HL-60 (cell line): ENCODE measurements around the gene PNMA1.

Experiments
- DNase-seq, 2 experiments: peaks; one replicate each; pipeline ENCODE4 v3.0.0-alpha.2; 2010 to 2020; ENCODE audit warnings: low read depth in 1 of 2, low spot score in 1 of 2
- H3K27ac ChIP-seq: fragments of 250-450 bp; sonication (Bioruptor Pico); replicated peaks from 2 replicates; pipeline ENCODE4 v1.5.1; 2020; ENCODE audit warnings: mild to moderate bottlenecking, moderate library complexity
- H3K27me3 ChIP-seq: fragments of 250-450 bp; sonication (Bioruptor Pico); 2 replicates; pipeline ENCODE4 v1.5.1; 2021; ENCODE audit warnings: mild to moderate bottlenecking, moderate library complexity; ENCODE audit not compliant: insufficient read depth, poor library complexity, severe bottlenecking
- H3K4me3 ChIP-seq: replicated peaks from 2 replicates; pipeline ENCODE4 v1.5.1; 2011; ENCODE audit warnings: mild to moderate bottlenecking, control low read depth, low read length; ENCODE audit not compliant: insufficient read depth
- GABPA ChIP-seq: IDR thresholded peaks from 2 replicates; pipeline ENCODE4 v1.6.1; 2012; ENCODE audit warnings: low read depth
- POLR2AphosphoS5 ChIP-seq: IDR thresholded peaks from 2 replicates; pipeline ENCODE4 v1.6.1; 2012; ENCODE audit warnings: low read depth
- REST ChIP-seq: IDR thresholded peaks from 2 replicates; pipeline ENCODE4 v1.6.1; 2012; ENCODE audit warnings: low read depth; ENCODE audit not compliant: insufficient replicate concordance
- SPI1 ChIP-seq: IDR thresholded peaks from 2 replicates; pipeline ENCODE4 v1.6.1; 2012; ENCODE audit warnings: low read depth, mild to moderate bottlenecking, borderline replicate concordance
- TF ChIP-seq, protein P1 (sequence below): IDR thresholded peaks from one replicate; pipeline ENCODE4 v1.5.1; 2011; ENCODE audit warnings: low read length, control low read depth, inconsistent platforms; ENCODE audit not compliant: insufficient read depth

Gene PNMA1

GRCh38 chr14:73726025-73726961, 12.1 kb upstream of the PNMA1 start:
- TF ChIP-seq SPI1: no peak
- no peak for TF ChIP-seq REST
- TF ChIP-seq, protein P1, sequence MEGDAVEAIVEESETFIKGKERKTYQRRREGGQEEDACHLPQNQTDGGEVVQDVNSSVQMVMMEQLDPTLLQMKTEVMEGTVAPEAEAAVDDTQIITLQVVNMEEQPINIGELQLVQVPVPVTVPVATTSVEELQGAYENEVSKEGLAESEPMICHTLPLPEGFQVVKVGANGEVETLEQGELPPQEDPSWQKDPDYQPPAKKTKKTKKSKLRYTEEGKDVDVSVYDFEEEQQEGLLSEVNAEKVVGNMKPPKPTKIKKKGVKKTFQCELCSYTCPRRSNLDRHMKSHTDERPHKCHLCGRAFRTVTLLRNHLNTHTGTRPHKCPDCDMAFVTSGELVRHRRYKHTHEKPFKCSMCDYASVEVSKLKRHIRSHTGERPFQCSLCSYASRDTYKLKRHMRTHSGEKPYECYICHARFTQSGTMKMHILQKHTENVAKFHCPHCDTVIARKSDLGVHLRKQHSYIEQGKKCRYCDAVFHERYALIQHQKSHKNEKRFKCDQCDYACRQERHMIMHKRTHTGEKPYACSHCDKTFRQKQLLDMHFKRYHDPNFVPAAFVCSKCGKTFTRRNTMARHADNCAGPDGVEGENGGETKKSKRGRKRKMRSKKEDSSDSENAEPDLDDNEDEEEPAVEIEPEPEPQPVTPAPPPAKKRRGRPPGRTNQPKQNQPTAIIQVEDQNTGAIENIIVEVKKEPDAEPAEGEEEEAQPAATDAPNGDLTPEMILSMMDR: no peak
- no peak for TF ChIP-seq GABPA
- TF ChIP-seq POLR2AphosphoS5: no peak
- H3K27ac ChIP-seq: no peak overlapping the region
- no peaks in the 10 kb centered on the region for H3K27me3 ChIP-seq
- H3K4me3 ChIP-seq: no peak overlapping the region
- no peak for DNase-seq

- TF ChIP-seq REST (no peak), POLR2AphosphoS5 (no peak), GABPA (no peak), SPI1 (no peak)
- TF ChIP-seq, protein P1: no peak
- no peak for DNase-seq
- no peaks in the 10 kb centered on the region for H3K27me3 ChIP-seq
- H3K4me3 ChIP-seq: no peak overlapping the region
- H3K27ac ChIP-seq: no peak overlapping the region
Observed at GRCh38 chr14:73725116-73726024, 11.2 kb upstream of the PNMA1 start.

- Histone ChIP-seq H3K4me3 (no peak overlapping the region), H3K27ac (peak overlapping the region; percentile 33; the same call in 1 of the 2 replicates)
- TF ChIP-seq, protein P1: no peak
- TF ChIP-seq SPI1: no peak
- no peak for TF ChIP-seq POLR2AphosphoS5
- TF ChIP-seq REST: no peak
- TF ChIP-seq GABPA: no peak
Observed at GRCh38 chr14:73724696-73725095, 10.5 kb upstream of the PNMA1 start.

More at GRCh38 chr14:73724696-73725095, 10.5 kb upstream of the PNMA1 start:
- H3K27me3 ChIP-seq: no peaks in the 10 kb centered on the region
- DNase-seq: no peak
